Heart left ventricle (tissue), 16 donors: Measurements from ENCODE around the gene C5AR2. TPM values are rescaled to one million over a fixed set of nuclear protein-coding genes. Genes with fewer than 3 reads are reported as not detected.

Source experiments
- ATAC-seq, 4 donors: fragments of 200-7000 bp; cut with Tn5 transposase; one replicate each; pipeline ENCODE4 v1.9.1; 2020 to 2022; ENCODE audit warnings: moderate library complexity in 4 of 4, mild to moderate bottlenecking in 3 of 4, moderate number of reproducible peaks in 1 of 4
- DNase-seq, 5 donors: peaks; one replicate each; pipeline ENCODE4 v3.0.0-alpha.2; 2020
- H3K27ac ChIP-seq, 12 donors: fragments of 200-600 bp; sonication (generic) in 4 of 12; one replicate each; pipeline versions ENCODE4 v1.5.0 to v1.8.0; 2016 to 2022; ENCODE audit warnings: mild to moderate bottlenecking in 2 of 12
- H3K27me3 ChIP-seq, 9 donors: fragments of 200-600 bp; sonication (generic) in 2 of 9; one replicate each; pipeline versions ENCODE4 v1.5.1 to v1.8.0; 2016 to 2022; ENCODE audit warnings: mild to moderate bottlenecking in 3 of 9
- H3K36me3 ChIP-seq, 9 donors: fragments of 200-600 bp; sonication (generic) in 2 of 9; one replicate each; pipeline versions ENCODE4 v1.5.0 to v1.8.0; 2018 to 2022; ENCODE audit warnings: mild to moderate bottlenecking in 2 of 9
- H3K4me1 ChIP-seq, 12 donors: fragments of 200-600 bp; sonication (generic) in 4 of 12; one replicate each; pipeline versions ENCODE4 v1.5.0 to v1.8.0; 2016 to 2022; ENCODE audit warnings: mild to moderate bottlenecking in 3 of 12
- H3K4me3 ChIP-seq, 12 donors: fragments of 200-600 bp; sonication (generic) in 4 of 12; one replicate each; pipeline versions ENCODE4 v1.5.0 to v1.8.0; 2017 to 2022; ENCODE audit warnings: mild to moderate bottlenecking in 9 of 12, moderate library complexity in 4 of 12
- H3K9me3 ChIP-seq, 12 donors: fragments of 200-600 bp; sonication (generic) in 4 of 12; one replicate each; pipeline versions ENCODE4 v1.5.0 to v1.8.0; 2016 to 2022; ENCODE audit warnings: mild to moderate bottlenecking in 1 of 12
- POLR2A ChIP-seq, 2 donors: fragments of 450-650 bp; IDR thresholded peaks; one replicate each; pipeline ENCODE4 v1.6.1; 2017; ENCODE audit warnings: antibody characterized with exemption in 2 of 2, mild to moderate bottlenecking in 2 of 2, moderate library complexity in 2 of 2
- WGBS, 4 donors: extraction: QIAGEN DNeasy Blood & Tissue Kit in 2 of 4; methylation state at CpG; one replicate each; pipeline versions ENCODE4 v1.1.5 to v1.1.7; 2013 to 2018; 5-methylcytosine and 5-hydroxymethylcytosine counted together
- intact Hi-C, 10 donors: fragments of 100-400 bp; cut with DNase I; formaldehyde crosslinking; loops; one replicate each; pipeline versions ENCODE4 v1.11.1 to v1.14.2; 2022
- polyA plus RNA-seq, 2 donors: library from polyadenylated mRNA; stranded (reverse); fragments of 200-250 nt; gene quantifications; one replicate each; pipeline ENCODE4 v1.2.3, GENCODE V29; 2013
- total RNA-seq, 9 donors: library from RNA; depleted of rRNA in 2 of 9; stranded (reverse); fragments of >200 nt in 2 of 9; fragmentation: NEBNext Ultra II Directional in 3 of 9; extraction: Animal tissue kit (Norgen Biotek cat#: 25700) in 3 of 9; gene quantifications; one replicate each; pipeline versions ENCODE4 v1.1.0 to v1.2.4, GENCODE V29; 2016 to 2023
- TF ChIP-seq, protein P1 (sequence below), 12 donors: fragments of 200-600 bp; sonication (generic) in 4 of 12; IDR thresholded peaks; one replicate each; pipeline versions ENCODE4 v1.5.0 to v1.8.0; 2018 to 2022; ENCODE audit warnings: antibody characterized with exemption in 12 of 12, mild to moderate bottlenecking in 5 of 12
- donor health status: ischemic (EF 13 %, LVEDD 7.1; RV severe dilation, severe dysfunction).
- donor health status: healthy with polysubstance abuse.
- donor health status: DM: no; HTN: yes; CAD: no.
- donor health status: DM: no; HTN: no; CAD: no.
- donor health status: ischemic (EF 25% LVEDD 6.9; RV normal size, moderate dysfunction).
- donor health status: ischemic (EF 25% LVEDD 5.7; RV mildly dilated, moderate dysfunction).
- donor health status: healthy.
- donor health status: DM: yes; HTN: yes; CAD: no.
- donor health status: ischemic (EF 35%, LVEDD 5.7; RV mildly dilated, moderate dysfunction).
- donor health status: nonischemic (EF 11% LVEDD 7.7; RV severe dilation, severe dysfunction).
- donor health status: DM: yes; HTN: yes; CAD: no.
- donor health status: PGD.
- donor health status: ischemic (EF 29% LVEDD 5.4; RV normal size, mild dysfunction).
- donor health status: nonischemic (EF 23%, LVEDD 6.1; RV moderate dilation, normal function).

C5AR2 gene
- total and polyA plus RNA-seq, 11 donors, result 0.12 to 3.3 (median 0.55) TPM

DNA sequence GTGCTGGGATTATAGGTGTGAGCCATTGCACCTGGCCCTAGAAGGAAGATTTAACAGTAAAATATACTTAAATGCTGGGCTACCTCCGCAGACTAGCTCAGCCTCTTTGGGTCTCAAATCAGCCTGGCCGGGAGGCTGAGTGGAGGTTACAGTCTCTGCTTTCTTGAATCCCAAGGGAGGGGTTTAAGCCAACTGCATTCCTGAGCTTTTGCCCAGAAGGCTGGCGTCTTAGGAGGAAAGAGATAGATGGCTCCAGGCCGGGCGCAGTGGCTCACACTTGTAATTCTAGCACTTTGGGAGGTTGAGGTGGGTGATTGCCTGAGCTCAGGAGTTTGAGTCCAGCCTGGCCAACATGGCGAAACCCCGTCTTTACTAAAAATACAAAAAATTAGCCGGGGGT is 22.9 kb upstream of the C5AR2 start:
- ATAC-seq (no peak), DNase-seq (no peak)
- Histone ChIP-seq H3K4me3 (peak overlapping the region in 1 of 12 donors; percentile 64), H3K9me3 (no peaks in the 10 kb centered on the region), H3K4me1 (peaks cover 0 to 35% (median 0%) of the 10 kb centered on the region in 12 donors), H3K27me3 (peaks cover 0 to 4% (median 0%) of the 10 kb centered on the region in 9 donors), H3K27ac (peak overlapping the region in 1 of 12 donors; percentile 92), H3K36me3 (peaks cover 0 to 6% (median 0%) of the 10 kb centered on the region in 9 donors)
- 59 to 73% (median 67%) methylated on average over 8 of the region's 8 CpGs for WGBS, 4 donors
- intact Hi-C loops, result loop anchor here in 1 of 10 donors (10.0 kb wide), 1 partner anchor 396 kb away; no protein-coding TSS in a partner anchor
- no peak for TF ChIP-seq POLR2A (IDR thresholded peaks at IDR 0.05)
- TF ChIP-seq, protein P1, sequence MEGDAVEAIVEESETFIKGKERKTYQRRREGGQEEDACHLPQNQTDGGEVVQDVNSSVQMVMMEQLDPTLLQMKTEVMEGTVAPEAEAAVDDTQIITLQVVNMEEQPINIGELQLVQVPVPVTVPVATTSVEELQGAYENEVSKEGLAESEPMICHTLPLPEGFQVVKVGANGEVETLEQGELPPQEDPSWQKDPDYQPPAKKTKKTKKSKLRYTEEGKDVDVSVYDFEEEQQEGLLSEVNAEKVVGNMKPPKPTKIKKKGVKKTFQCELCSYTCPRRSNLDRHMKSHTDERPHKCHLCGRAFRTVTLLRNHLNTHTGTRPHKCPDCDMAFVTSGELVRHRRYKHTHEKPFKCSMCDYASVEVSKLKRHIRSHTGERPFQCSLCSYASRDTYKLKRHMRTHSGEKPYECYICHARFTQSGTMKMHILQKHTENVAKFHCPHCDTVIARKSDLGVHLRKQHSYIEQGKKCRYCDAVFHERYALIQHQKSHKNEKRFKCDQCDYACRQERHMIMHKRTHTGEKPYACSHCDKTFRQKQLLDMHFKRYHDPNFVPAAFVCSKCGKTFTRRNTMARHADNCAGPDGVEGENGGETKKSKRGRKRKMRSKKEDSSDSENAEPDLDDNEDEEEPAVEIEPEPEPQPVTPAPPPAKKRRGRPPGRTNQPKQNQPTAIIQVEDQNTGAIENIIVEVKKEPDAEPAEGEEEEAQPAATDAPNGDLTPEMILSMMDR (IDR thresholded peaks at IDR 0.05), result no peak

DNA sequence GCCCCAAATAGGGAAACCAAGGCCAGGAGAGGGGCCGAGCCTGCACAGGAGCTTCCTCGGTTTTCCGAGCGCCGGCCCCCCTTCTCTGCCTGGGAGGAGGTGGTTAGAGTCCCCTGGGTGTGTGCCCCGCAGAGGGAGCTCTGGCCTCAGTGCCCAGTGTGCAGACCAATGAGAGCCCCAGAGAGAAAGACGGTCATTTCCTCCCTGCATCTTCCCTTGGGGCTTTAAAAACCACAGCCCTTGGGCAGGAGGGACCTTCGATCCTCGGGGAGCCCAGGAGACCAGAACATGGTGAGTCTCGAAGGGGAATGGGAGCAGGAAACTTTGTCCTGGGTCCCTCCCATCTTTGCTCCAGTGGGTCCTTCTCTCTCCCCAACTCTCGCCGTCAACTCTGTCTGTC is 22.4 kb upstream of the C5AR2 start, which contains the start of gene C5AR1:
Gene C5AR1 (plus strand): TSS at position 254 of the 400 bp plus-strand sequence. CDS start 35 bp downstream, at position 289.
- no peaks in the 10 kb centered on the region for H3K9me3 ChIP-seq
- H3K4me3 ChIP-seq, result peak within 1 kb of the TSS in 8 of 12 donors; percentile 24 to 64 (median 33)
- peaks cover 0 to 41% (median 0%) of the 10 kb centered on the region in 12 donors for H3K4me1 ChIP-seq
- DNase-seq, result peak; percentile 41 to 76 (median 61)
- peaks cover 0 to 4% (median 0%) of the 10 kb centered on the region in 9 donors for H3K27me3 ChIP-seq
- ATAC-seq, result peak; percentile 48 to 83 (median 68)
- WGBS, 4 donors, result 33 to 45% (median 37%) methylated on average over 12 of the region's 12 CpGs
- peaks cover 0 to 6% (median 0%) of the 10 kb centered on the region in 9 donors for H3K36me3 ChIP-seq
- H3K27ac ChIP-seq, result peak within 1 kb of the TSS in 6 of 12 donors; percentile 11 to 92 (median 51)
- intact Hi-C loops, result loop anchor here in 1 of 10 donors (10.0 kb wide), 1 partner anchor 395 kb away; no protein-coding TSS in a partner anchor
- TF ChIP-seq, protein P1 (IDR thresholded peaks at IDR 0.05), result no peak
- no peak for TF ChIP-seq POLR2A (IDR thresholded peaks at IDR 0.05)

DNA sequence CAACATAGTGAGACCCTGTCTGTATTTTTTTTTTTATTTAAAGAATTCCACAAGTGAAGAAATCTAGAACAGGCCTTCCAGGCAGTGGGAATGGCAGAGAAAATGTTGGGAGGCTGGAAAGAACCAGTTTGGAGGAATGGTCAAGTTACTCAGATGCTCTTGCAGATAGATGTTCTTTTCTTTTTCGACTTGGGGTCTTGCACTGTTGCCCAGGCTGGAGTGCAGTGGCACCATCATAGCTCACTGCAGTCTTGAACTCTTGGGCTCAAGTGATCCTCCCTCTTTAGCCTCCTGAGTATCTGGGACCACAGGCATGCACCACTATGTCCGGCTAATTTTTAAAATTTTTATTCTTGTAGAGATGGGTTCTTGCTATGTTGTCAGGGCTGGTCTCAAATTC is 21.7 kb upstream of the C5AR2 start:
- peaks cover 0 to 42% (median 0%) of the 10 kb centered on the region in 12 donors for H3K4me1 ChIP-seq
- intact Hi-C loops, result no loop called here
- WGBS, 4 donors, result 86 to 93% (median 90%) methylated on average over 2 of the region's 2 CpGs
- DNase-seq, result no peak
- H3K27ac ChIP-seq, result peak overlapping the region in 6 of 12 donors; percentile 11 to 92 (median 51)
- peaks cover 0 to 4% (median 0%) of the 10 kb centered on the region in 9 donors for H3K27me3 ChIP-seq
- H3K4me3 ChIP-seq, result peak overlapping the region in 8 of 12 donors; percentile 24 to 64 (median 33)
- peaks cover 0 to 3% (median 0%) of the 10 kb centered on the region in 12 donors for H3K9me3 ChIP-seq
- TF ChIP-seq, protein P1 (IDR thresholded peaks at IDR 0.05), result no peak
- no peak for TF ChIP-seq POLR2A (IDR thresholded peaks at IDR 0.05)
- ATAC-seq, result no peak
- H3K36me3 ChIP-seq, result peaks cover 0 to 6% (median 0%) of the 10 kb centered on the region in 9 donors

DNA sequence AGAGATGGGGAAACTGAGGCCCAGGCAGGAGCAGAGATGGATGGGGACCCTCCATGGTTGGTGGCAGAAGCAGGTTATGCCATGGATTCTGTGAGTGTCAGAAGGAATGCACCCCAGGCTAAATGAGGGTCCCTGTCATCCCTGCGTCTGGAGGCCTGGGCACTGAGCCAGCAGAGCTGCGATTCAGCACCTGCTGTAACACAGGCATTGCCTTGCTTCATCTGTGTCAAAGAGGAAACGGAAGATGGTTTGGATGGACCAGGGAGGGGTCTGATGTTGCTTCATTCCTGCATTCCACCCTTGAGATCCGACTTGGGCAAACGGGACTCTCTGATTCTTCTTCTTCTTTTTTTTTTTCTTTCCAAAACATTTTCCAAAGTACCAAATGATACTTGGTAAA is 21.2 kb upstream of the C5AR2 start:
- H3K36me3 ChIP-seq, result peaks cover 0 to 6% (median 0%) of the 10 kb centered on the region in 9 donors
- intact Hi-C loops, result no loop called here
- 15 to 21% (median 16%) methylated on average over 5 of the region's 5 CpGs for WGBS, 4 donors
- no peak for TF ChIP-seq POLR2A (IDR thresholded peaks at IDR 0.05)
- TF ChIP-seq, protein P1 (IDR thresholded peaks at IDR 0.05), result no peak
- peak overlapping the region in 5 of 12 donors; percentile 11 to 92 (median 52) for H3K27ac ChIP-seq
- H3K27me3 ChIP-seq, result peaks cover 0 to 4% (median 0%) of the 10 kb centered on the region in 9 donors
- peak; percentile 31 to 76 (median 56) for DNase-seq
- ATAC-seq, result peak in 3 of 4 donors; percentile 27 to 56 (median 31)
- H3K9me3 ChIP-seq, result peaks cover 0 to 5% (median 0%) of the 10 kb centered on the region in 12 donors
- H3K4me1 ChIP-seq, result peaks cover 0 to 44% (median 0%) of the 10 kb centered on the region in 12 donors
- peak overlapping the region in 7 of 12 donors; percentile 24 to 64 (median 34) for H3K4me3 ChIP-seq
